NT2/D1 (cell line): Measurements from ENCODE around the gene PTPRN2.

ENCODE experiments used
- SUZ12 ChIP-seq: IDR thresholded peaks from 2 replicates; pipeline ENCODE4 v1.6.1; 2011; ENCODE audit not compliant: insufficient read length, insufficient read depth; ENCODE audit errors: extremely low read depth
- YY1 ChIP-seq: IDR thresholded peaks from 2 replicates; pipeline ENCODE4 v1.6.1; 2011; ENCODE audit not compliant: insufficient read length, insufficient read depth
- ZNF274 ChIP-seq: IDR thresholded peaks from 2 replicates; pipeline ENCODE4 v1.6.1; 2011; ENCODE audit warnings: mild to moderate bottlenecking, low read depth, low read length

- TF ChIP-seq YY1 (no peak), ZNF274 (no peak), SUZ12 (no peak)
Measured at GRCh38 chr7:158609313-158609974, 21.8 kb upstream of the PTPRN2 start.
